ENCODE measurements around the gene RFTN1.

The RFTN1 gene

DNA sequence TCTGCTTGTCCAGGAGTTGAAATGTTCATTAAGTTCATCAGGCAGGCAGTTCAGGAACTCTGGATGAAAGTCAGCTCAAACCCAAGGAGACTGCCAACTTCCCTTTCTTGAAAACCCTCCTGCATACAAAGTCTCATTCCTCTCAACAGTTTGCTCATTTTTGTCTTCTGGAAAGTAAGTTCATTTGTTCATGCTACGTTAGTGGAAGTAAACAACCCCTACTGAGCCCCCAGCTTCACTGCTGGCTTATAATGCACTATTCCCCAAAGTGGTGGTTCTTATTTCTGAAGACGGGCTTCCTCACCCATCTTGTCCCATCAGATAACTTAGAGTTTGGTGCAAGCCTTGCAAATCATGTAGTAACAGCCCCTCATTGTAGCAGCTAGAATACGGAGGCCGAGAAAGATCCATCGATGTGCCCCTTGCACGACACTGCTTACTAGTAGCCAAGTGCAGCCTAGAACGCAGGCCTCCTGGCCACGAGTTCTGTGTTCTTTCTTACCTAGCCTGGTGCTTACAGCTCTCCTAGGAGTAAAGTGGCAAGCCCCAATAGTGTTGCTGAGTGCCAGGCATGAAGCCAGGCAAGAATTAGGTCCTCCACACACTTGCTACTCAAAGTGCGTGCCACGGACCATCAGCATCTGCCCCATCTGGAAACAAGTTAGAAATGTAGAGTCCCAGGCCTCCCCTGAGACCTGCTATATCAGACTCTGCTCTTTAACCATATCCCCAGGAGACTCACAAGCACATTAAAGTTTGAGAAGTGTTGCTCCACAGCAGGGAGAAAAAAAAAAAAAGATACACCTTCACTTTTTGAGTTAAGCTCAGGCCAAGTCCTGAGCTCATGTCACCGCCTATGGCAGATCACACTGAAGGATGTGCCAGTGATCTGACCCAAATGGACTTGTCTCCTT lies 82.5 kb downstream of the RFTN1 start:
- DNase-seq, result no peak

DNA sequence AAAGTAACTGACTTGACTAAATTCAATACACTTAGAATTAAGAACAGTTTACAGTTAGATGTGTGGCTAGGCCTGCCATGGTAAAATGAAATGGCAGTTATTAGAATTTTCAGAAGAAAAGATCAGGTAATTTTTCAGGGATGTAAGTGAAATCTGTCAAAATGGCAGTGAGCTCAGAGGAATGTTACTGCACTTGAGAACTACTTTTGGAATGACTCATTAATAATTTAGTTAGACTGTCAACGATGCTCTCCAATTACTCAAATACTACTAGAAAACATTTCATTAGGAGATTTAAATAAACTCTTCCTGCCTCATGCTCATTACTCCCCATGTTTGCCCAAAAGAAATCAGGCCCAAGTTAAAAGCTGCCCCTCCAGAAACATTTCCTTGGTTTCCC lies 84.4 kb downstream of the RFTN1 start:
- no peak for DNase-seq

DNA sequence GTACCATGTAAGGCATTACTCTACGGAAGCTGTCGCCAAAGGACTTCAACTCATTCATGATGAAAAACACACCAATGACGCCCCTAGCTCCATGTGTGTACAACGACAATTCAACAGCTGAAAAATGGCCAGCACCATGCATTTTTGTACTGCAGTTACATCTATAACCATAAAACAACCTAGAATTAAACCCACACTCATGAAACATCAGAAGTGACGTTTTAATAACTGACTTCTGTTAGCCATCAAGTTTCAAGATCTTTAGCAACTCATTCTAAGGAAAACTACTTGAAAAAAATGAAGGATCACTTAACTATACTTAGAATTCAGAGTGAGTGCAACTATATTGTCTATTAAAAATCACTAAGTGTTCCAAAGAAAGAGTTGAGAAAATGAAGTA lies 84.9 kb downstream of the RFTN1 start:
- DNase-seq, result no peak

DNA sequence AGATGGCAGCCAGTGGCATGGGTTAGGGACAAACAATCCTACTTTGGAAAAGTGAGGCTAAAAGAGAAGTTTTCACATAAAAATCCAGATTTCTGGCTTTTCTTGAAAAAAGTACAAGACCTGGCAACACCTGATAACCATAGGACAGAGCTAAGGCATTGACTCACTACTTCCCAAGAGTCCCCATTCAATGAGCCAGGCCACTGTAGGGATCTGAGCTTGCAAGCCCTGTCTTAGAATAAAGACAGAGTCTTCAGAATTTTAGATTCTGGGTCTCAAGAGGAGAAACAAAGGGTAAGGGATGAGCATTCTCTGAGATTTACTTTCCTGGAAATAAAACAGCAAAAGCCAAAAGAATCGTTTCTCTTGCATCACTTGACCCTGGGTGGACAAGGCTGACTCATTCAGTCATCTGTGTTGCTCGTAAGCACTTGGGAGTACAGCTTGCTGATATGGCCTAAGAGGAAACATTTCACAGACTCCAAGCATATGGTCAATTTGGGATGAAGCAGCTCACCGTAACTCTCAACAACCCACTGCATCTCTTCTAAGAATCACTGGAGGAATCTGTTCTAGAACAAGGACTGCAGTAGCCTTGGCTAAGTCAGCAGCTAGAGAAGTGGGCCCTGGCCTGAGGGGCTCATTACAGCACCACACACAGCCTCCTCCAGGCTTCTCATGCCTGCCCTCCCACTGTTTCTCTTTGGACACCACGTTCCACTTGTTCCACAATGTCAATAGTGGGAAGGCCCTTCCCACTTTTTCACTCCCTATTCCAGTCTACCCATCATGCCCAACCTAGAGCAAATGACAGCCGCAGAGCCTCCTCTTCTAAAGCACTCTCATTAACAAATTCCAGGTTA lies 86.2 kb downstream of the RFTN1 start:
- DNase-seq, result no peak

DNA sequence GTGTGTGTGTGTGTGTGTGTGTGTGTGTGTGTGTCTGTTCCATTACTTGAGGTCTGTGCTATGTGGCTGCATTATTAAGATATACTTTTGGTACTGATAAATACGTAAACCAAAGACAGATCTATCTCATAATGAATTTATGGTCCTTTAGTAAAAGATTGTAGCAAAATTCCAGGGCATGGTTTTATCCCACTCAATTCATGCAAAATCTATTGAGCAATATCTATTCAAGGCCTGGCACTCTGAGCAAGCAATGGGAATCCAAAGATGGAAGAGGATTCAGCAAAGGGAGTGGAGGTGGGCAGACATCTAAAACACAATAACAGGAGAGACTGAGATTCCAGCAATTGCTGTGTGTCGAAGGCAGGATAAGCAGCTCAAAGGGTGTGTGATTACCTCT lies 86.8 kb downstream of the RFTN1 start:
- no peak for DNase-seq

DNA sequence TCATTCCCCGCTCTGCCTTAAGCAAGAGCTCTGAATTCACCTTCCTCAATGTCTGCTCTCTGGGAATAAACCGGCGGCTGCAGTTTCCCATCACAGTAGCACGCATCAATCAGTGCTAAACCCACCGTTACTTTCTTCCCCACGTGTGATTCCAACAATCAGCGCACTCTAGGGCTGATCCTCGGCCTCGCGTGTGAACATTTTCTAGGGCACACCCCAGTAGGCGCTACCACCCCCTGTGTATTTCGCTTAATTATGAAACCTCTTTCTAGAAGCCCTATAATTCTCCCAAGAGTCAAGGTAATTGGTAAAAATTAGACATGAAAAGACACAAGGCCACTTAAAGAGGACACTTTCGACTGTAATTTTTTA lies 87.5 kb downstream of the RFTN1 start:
- no peak for DNase-seq

DNA sequence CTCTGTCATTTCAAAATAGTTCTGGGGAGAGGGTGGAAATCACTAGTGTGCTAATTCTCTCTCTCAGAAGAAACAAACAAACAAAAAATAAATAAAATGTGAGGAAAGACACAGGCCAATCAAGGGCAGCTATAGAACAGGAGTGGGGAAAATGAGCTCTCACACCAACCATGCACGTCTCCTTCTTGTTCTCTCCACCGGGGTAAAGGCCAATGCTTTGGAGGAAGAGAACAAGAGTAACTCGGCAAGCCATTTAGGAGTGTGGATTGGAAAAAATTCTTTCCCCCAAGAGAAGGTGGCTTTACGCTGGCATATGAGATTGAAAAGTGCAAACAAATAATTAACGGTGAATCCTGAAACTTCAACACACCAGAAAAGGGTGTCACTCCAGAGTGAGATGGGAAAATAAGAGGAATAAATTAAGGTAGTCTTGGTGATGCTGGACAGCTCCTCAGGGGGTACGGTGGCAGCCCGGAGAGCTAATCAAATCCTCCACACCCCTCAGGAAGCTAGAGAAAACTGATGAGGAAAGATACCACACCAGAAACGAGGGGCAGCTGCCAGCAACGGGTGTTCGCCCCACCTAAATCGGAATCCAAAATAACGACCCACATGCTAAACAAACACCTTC lies 88.0 kb downstream of the RFTN1 start:
- no peak for DNase-seq

DNA sequence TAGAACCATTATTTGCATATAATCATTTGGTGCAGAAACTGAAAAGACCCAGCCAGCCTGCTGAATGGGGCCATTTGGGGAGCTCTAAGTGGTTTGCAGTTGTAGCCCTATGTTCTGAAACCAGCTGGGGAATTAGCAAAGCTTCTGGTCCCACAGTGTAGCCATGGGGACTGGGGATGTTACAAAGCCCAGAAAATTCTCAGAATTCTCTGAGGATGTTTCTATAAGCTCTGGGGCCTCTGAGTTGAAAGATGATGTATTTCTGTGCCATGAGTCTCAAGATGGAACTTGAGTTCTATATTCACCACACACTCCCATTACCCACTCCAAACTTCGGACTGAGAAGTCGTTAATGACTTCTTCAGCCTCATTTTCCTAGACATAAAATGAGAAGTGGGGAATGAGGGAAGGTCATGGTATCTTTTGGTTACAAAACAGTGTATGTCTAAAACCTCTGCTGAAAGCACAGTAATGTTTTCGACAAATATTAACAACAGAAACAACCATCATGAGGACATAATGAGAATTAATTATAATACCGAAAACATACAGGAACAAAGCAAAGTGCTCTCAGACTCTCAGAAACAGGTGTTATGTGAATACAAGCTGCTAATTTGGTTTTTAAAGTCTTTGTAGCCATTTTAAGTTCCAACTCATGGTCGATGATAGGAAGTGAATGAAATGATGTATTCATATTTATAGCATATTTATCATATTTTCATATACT lies 89.4 kb downstream of the RFTN1 start:
- DNase-seq, result no peak

DNA sequence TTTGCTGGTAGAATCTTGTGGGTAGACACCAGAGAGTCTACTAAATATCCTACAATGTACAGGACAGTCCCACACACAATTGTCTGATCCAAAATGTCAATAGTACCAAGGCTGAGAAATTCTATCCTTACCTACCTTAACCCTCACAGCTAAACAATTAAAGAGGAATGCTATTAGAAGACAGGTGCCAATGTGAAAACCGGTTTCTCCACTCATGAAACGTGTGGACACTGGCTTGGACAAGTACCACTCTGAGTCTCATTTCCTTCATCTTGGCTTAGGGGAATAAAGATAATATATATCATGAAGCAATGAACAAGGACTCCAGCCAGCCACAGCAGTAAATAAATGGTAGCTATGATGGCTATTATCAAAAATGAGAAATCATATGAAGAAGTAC lies 90.2 kb downstream of the RFTN1 start:
- no peak for DNase-seq

DNA sequence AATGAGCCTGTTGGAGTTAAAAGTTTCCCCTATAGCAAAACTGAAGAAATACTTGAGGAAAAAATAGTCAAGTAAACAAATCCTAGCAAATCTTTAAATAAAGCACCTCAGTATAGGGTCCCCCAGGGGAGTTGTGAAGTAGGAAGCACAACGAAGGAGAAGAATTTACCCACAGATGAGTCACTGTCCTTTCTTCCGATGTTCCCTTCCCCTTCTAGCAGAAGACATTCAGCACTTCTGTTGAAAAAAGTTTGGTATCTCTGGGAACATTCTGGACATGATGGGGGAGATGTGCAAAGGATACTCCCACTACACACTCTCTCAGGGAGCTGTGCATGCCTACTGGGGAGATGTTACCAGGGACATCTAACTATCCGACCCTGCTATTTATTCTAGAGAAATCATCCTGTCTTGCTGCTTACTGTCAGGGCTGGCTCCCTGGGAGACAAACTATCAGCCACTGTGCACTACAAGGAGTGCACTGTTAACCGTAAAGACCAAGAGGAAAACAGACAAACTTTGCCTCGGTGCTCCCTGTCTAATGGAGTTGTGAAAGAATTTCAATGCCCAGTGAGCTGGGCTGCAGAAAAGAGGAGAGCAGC lies 93.8 kb downstream of the RFTN1 start:
- DNase-seq, result no peak

DNA sequence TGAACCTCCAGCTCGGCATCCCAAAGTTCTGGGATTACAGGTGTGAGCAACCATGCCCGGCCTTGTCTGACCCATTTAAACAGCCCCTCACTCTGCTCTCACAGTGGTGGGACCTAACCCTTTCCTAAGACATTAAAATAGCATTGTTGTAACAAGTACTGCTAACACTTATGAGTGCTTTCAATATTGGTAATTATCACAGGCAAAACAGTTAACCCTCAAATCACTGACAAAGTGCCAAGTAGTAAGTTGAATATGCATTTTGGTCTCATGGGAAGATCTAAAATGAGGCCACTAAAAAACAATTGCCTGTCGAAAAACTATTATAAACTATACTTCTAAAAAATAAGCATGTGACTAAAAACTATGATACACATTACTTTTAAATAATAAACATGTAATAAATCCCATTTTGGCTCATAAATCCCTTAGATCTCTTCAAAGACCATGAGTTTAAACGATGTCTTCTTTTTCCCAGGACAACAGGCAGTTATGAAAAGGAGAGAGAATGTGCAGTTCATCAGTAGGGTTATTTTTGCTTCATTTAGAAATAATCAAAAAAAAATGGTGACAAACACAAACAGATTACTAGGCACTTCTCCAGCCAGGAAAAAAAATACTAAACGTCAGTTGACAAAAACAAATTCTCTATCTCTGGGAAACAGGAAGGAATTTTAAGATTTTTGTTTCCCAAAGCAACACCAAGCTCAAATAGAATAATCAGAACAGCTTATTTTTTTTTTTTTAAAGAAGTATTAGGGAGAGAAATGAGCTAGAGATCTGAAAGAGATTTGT lies 95.4 kb downstream of the RFTN1 start:
- no peak for DNase-seq

DNA sequence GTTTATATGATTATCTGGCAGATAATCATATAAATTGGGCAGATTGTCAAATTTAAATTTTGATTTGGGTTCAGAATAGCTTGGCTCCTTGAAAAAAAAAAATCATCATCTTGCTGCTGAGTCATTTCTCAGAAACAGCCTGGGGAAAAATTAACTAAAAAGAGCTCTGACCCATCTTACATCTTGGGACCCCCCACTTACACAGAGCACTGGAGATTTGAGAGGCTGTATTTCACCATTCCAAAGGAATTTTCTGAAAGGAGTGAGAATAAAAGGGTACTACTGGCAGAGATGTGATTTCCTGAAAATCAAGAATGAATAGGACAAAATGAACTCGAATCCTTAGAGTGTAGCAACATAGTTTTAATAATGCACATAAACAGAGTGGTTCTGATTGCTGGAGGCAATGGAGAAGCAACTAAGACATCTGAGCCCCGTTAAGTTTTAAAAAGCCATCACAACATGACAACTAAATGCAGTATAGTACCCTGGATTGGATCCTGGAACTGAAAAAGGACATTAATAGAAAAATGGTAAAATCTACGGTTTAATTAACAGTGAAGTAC lies 97.5 kb downstream of the RFTN1 start:
- DNase-seq, result no peak

DNA sequence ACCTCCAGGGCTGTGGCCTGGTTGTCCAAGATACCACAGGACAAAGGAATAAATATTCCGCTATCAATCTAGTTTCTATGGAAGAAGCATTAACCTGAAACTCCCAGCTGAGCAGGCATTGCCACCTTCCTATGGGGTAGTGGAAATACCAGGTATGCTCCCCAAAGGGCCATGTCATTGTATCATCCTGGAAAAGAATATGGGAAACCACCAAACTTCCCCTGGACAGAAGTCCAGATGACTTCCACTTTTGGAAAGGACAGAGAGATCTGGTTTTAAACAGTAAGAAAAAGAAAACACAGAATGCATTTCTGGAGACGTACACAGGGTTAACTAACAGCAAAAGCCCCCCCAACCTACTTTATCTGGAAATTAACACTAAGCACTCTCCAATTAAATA lies 100.2 kb downstream of the RFTN1 start:
- no peak for DNase-seq

DNA sequence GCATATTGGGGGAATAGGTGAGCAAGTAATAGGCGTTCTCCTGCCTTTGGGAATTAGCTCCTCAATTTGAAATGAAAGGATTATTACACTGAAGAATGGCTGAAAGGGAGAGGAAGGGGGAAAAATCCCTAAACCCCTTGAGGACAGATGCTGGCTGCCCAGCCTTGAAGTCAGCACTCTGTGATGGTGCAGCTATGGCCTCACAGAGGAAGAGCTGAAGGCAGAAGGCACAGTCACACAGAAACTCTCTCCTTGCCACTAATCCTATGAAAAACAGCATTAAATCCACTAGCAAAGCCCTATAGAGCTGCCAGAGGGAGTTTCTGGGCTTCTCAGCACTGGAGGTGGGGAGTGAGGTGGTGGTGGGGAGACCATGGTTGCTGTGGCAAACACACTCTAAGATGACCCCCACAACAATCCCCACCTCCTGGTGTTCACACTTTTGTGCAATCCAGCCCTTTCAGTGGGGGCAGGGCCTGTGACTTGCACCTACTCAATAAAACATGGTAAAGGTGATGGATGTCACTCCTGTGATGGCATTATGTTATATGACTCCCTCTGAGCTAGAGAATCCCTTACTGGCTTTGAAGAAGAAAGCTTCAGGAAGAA lies 101.2 kb downstream of the RFTN1 start:
- DNase-seq, result no peak

DNA sequence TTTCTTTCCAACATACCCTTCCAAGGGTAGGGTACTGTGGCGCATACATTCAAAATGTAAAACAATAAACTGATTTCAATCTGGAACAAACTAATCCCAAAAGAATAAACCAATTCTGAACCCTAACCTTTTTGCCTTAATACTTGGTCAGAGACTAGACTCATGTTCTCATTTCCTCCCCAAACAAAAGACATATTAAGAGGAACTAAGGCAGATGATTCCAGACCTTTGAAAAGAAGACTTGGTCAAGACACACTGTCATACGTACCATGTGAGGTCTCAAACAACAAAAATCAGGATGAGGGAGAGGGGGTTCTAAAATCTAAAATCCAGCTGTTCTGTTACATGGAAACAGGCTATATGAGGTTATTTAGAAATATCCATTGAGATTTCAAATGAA lies 102.1 kb downstream of the RFTN1 start:
- DNase-seq, result no peak

DNA sequence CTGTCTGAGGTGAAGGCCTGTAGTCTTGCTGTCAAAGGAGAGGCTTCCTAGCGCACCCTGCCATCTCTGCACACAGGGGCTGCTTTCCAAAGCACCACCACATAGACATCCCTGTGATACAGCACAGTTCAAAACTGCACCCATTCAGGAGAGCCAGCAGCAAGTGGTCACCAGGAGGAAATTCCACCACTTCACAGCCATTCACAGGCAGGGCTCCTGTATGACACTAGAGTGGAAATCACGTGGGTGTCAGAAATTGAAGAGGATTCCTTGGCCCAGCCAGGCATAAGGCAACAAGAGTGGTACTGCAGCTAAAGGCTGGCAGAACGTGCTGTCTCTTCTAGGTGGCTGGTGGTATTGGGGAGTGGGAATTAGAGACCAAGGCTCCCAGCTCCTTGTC lies 102.8 kb downstream of the RFTN1 start:
- DNase-seq, result no peak

DNA sequence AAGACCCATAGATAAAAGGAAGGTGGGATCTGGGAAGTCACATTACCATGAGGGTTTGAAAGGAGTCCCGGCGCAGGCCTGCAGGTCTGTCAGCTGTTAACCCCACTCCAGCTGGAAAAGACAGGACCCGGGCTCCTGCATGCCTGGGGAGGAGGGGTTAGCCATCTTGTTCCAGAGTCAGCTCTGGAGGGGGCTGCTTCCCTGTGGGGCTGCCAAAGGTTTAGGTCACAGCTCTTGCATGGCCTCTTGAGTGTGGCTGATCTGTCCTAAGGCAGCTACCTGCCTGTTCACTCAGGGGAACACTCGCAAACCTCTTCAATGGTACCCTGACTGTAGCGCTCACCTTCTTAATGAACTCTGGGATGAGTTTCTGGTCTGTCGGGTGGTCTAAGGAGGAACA lies 104.5 kb downstream of the RFTN1 start:
- DNase-seq, result no peak

DNA sequence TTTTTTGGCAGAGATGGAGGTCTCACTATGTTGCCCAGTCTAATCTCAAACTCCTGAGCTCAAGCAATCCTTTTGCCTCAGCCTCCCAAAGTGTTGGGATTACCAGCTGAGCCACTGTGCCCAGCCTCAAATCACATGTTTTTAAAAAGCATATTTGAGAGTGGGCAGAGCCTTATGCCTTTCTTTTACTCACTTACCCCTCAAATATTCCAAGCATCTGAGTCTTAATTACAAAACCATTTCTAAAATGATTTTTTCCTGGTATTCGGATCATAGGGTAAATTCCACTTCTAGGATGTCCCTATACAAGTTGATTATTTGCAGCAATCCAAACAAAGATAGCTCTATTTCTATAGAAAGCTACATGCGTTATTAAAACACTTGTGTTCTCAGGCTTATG lies 106.1 kb downstream of the RFTN1 start:
- DNase-seq, result no peak

DNA sequence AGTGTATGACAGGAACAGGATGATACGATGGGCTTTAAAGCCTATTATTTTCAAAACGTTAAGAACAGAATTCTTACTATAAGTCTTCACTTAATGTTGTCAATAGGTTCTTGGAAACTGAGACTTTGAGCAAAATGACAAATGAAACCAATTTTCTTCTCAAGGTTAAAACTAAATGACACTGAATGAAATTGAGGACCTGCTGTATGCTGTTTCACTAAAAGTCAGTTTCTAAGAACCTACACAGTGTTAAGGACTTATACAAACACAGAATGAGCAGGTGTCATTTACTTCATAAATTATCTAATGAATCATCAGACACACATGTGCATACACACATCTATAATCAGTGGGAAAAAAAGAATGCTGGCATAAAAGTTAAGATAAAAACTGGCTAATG lies 106.9 kb downstream of the RFTN1 start:
- no peak for DNase-seq

DNA sequence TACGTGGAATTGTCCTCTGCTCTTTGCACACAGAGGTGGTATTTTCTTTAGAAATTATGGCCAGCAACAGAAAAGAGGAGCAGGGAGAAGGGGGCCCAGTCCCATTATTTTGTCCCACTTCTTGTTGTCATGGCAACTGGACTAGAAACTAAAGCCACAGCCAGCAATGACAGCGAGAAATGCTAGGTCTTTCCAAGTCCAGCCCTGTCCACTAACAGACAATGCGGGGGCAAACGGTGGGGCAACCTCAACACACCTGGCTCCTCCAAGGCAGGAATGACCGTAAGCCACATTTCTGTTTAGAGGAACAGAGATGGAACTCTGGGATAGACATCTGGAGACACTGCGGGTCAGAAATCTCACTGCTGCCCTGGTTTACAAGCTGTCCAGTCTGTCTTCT lies 107.3 kb downstream of the RFTN1 start:
- DNase-seq, result no peak

Measured in T-helper 2 cell (primary cell).